Fibroblast of pulmonary artery (primary cell): ENCODE data around the gene ZFX.
"Not testable (repeated sequence)": the region's sequence is repeated elsewhere in the genome, so short reads cannot be mapped to it uniquely, and the experiment has no call there.

ENCODE experiments used
- DNase-seq: peaks from one replicate; pipeline ENCODE4 v3.0.0-alpha.2; 2010; ENCODE audit warnings: low read depth
- H3K4me3 ChIP-seq: replicated peaks from 2 replicates; pipeline ENCODE4 v1.5.1; 2011; ENCODE audit warnings: low read depth, mild to moderate bottlenecking, control low read depth, low read length, moderate library complexity
- TF ChIP-seq, protein P1 (sequence below): IDR thresholded peaks from 2 replicates; pipeline ENCODE4 v1.5.1; 2011; ENCODE audit warnings: mild to moderate bottlenecking, control low read depth, low read length, inconsistent platforms; ENCODE audit errors: missing control alignments

Gene ZFX

DNA sequence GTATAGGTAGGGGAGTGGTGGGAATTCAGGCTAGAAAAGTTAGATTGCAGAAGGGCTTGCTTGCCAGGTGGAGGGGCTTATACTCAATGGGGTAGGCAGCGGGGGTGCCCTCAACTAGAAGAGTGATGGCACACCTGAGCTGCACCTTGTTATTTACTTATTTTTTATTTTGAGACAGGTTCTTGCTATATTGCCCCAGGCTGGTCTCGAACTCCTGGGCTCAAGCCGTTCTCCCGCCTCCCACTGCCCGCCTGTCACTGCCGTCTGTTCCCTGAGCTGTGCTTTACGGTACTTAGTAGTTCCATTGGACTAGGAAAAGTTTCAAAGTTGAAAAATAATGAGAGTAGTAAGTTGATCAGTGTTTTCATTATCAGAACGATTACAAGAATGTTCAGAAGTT, 2.0 kb downstream of the ZFX start:
- peak overlapping the region; percentile 85 for H3K4me3 ChIP-seq
- TF ChIP-seq, protein P1, sequence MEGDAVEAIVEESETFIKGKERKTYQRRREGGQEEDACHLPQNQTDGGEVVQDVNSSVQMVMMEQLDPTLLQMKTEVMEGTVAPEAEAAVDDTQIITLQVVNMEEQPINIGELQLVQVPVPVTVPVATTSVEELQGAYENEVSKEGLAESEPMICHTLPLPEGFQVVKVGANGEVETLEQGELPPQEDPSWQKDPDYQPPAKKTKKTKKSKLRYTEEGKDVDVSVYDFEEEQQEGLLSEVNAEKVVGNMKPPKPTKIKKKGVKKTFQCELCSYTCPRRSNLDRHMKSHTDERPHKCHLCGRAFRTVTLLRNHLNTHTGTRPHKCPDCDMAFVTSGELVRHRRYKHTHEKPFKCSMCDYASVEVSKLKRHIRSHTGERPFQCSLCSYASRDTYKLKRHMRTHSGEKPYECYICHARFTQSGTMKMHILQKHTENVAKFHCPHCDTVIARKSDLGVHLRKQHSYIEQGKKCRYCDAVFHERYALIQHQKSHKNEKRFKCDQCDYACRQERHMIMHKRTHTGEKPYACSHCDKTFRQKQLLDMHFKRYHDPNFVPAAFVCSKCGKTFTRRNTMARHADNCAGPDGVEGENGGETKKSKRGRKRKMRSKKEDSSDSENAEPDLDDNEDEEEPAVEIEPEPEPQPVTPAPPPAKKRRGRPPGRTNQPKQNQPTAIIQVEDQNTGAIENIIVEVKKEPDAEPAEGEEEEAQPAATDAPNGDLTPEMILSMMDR, result no peak
- no peak for DNase-seq

- TF ChIP-seq, protein P1, result no peak
- H3K4me3 ChIP-seq, result peak overlapping the region; percentile 1
- DNase-seq, result no peak
Observed at GRCh38 chrX:24153178-24153795, 3.8 kb downstream of the ZFX start.

- DNase-seq, result no peak
- peak overlapping the region; percentile 1 for H3K4me3 ChIP-seq
- TF ChIP-seq, protein P1, result no peak
Observed at GRCh38 chrX:24153796-24154189, 4.3 kb downstream of the ZFX start.

DNA sequence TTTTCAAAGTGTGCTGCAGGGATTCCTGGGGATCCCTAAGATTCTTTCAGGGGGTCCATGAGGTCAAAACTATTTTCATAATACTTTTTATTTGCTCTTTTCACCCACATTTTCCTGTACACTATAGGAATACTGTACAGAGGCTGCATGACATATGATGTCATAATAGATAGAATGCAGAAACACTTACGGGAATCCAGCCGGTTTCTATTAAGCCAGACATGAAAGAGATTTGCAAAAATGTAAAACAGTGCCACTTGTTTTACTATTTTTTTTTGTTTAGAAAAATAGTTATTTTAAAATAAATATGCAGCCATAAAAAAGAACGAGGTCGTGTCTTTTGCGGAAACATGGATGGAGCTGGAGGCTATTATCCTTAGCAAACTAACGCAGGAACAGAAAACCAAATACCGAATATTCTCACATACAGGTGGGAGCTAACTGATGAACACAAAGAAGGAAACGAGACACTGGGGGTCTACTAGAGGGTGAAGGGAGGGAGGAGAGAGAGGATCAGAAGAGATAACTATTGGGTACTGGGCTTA, 5.0 kb downstream of the ZFX start:
- TF ChIP-seq, protein P1, result no peak
- no peak for DNase-seq
- H3K4me3 ChIP-seq, result no peak overlapping the region

DNA sequence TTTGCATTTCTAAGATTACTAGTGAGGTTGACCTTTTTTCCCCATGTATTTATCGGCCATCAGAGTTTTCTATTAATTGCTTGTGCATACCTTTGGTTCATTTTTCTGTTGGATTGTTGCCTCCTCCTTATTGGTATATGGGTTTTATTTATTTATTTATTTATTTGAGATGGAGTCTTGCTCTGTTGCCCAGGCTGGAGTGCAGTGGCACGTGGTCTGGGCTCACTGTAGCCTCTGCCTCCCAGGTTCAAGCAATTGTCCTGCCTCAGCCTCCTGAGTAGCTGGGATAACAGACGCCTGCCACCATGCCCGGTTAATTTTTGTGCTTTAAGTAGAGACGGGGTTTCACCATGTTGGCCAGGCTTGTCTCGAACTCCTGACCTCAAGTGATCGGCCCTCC, 6.2 kb downstream of the ZFX start:
- DNase-seq, H3K4me3 ChIP-seq: not testable (repeated sequence)

- H3K4me3 ChIP-seq, result no peak overlapping the region
- TF ChIP-seq, protein P1, result no peak
Observed at GRCh38 chrX:24156177-24156576, 6.6 kb downstream of the ZFX start.

DNA sequence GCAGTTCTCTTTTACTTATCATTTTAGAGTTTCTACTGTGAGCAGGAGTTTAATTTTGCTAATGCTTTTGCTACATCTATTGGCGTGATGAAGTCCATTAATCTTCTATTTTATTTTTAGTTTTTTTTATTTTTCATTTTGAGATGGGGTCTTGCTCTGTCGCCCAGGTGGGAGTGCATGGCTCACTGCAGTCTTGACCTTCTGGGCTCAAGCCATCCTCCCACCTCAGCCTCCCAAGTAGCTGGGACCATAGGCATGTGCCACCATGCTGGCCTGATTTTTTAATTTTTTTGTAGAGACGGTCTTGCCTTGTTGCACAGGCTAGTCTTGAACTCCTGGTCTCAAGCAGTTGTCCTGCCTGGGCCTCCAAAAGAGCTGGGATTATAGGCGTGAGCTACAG, 9.4 kb downstream of the ZFX start:
- no peak for DNase-seq
- TF ChIP-seq, protein P1, result no peak

More at GRCh38 chrX:24156177-24156576, 6.6 kb downstream of the ZFX start:
- DNase-seq, result no peak

More for the DNA sequence above, 9.4 kb downstream of the ZFX start:
- H3K4me3 ChIP-seq, result no peak overlapping the region
